ENCODE results near the gene ZNF568. TPM values are rescaled to one million over a fixed set of nuclear protein-coding genes. Genes with fewer than 3 reads are reported as not detected.
A peak's percentile ranks its signal among the peaks of the same experiment; 100 is the strongest.

Gene ZNF568
- total RNA-seq, 3 donors from 2014 or later, result 5.7 to 7.7 (median 6.7) TPM

- Mint-ChIP-seq H3K36me3 (ENCODE audit: insufficient read depth) (peaks cover 18% of the 10 kb centered on the region), H3K4me1 (ENCODE audit: low read depth) (peaks cover 16% of the 10 kb centered on the region), H3K27me3 (ENCODE audit: low read depth) (no peaks in the 10 kb centered on the region), H3K4me3 (peak overlapping the region; percentile 98), H3K9me3 (peaks cover 2% of the 10 kb centered on the region)
- peak; percentile 93 to 95 for ATAC-seq
- peak; percentile 66 for DNase-seq
Measured at GRCh38 chr19:36973021-36973843, 57.1 kb downstream of the ZNF568 start.

DNA sequence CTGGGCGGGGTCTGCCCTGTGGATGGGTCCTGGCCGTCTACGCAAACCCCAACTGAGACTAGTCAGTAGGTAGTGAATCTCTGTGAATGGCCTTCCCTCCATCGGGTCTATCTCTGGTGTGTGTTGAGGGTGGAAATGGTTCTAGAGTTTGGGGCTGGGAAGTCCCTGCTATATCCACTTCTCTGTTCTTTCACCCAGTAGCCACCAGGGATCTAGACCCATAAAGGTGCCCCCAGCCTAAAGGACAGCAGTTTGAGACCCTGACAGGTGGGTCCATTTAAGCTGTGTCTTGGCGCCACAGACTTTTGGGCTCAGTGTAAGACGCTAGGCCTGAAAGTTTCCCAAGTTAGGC, 57.7 kb downstream of the ZNF568 start:
- peaks cover 23% of the 10 kb centered on the region for H3K36me3 Mint-ChIP-seq (ENCODE audit: insufficient read depth)
- peaks cover 16% of the 10 kb centered on the region for H3K4me1 Mint-ChIP-seq (ENCODE audit: low read depth)
- DNase-seq (no peak), ATAC-seq (peak in 1 of 2 donors; percentile 18)
- peaks cover 7% of the 10 kb centered on the region for H3K9me3 Mint-ChIP-seq
- H3K4me3 Mint-ChIP-seq, result peak overlapping the region; percentile 98
- no peaks in the 10 kb centered on the region for H3K27me3 Mint-ChIP-seq (ENCODE audit: low read depth)

DNA sequence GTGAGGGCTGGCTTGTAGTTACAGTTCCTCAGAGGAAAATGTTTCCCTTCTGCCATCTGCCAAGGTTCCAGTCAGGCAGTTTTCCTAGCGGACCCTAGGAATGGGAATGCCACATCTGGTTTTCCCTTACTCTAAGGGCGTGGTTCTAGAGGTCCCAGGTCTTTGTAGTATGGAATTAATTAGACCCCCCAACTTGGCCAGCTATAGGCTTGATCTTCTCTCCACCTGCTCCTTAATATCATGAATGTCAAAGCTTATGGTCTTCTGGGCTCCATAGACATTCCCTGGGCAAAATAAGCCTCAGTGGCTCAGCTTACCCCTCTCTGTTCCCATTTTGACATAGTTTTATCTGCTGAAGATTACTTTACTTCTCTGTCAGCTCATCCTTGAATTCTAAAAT, 70.0 kb downstream of the ZNF568 start:
- ATAC-seq, result no peak
- no peaks in the 10 kb centered on the region for H3K4me1 Mint-ChIP-seq (ENCODE audit: low read depth)
- no peaks in the 10 kb centered on the region for H3K27me3 Mint-ChIP-seq (ENCODE audit: low read depth)
- peaks cover 39% of the 10 kb centered on the region for H3K9me3 Mint-ChIP-seq
- H3K4me3 Mint-ChIP-seq, result no peak overlapping the region
- no peak for DNase-seq
- peaks cover 71% of the 10 kb centered on the region for H3K36me3 Mint-ChIP-seq (ENCODE audit: insufficient read depth)

- no peak for DNase-seq
- ATAC-seq, result no peak
- peaks cover 73% of the 10 kb centered on the region for H3K36me3 Mint-ChIP-seq (ENCODE audit: insufficient read depth)
- H3K4me3 Mint-ChIP-seq, result no peak overlapping the region
- H3K27me3 Mint-ChIP-seq (ENCODE audit: low read depth), result no peaks in the 10 kb centered on the region
- H3K9me3 Mint-ChIP-seq, result peaks cover 44% of the 10 kb centered on the region
- no peaks in the 10 kb centered on the region for H3K4me1 Mint-ChIP-seq (ENCODE audit: low read depth)
Measured at GRCh38 chr19:36986601-36987000, 70.5 kb downstream of the ZNF568 start.

GRCh38 chr19:36987091-36987490, 71.0 kb downstream of the ZNF568 start:
- no peak overlapping the region for H3K4me3 Mint-ChIP-seq
- peaks cover 72% of the 10 kb centered on the region for H3K36me3 Mint-ChIP-seq (ENCODE audit: insufficient read depth)
- H3K27me3 Mint-ChIP-seq (ENCODE audit: low read depth), result no peaks in the 10 kb centered on the region
- no peak for ATAC-seq
- H3K4me1 Mint-ChIP-seq (ENCODE audit: low read depth), result no peaks in the 10 kb centered on the region
- peaks cover 47% of the 10 kb centered on the region for H3K9me3 Mint-ChIP-seq
- no peak for DNase-seq

DNA sequence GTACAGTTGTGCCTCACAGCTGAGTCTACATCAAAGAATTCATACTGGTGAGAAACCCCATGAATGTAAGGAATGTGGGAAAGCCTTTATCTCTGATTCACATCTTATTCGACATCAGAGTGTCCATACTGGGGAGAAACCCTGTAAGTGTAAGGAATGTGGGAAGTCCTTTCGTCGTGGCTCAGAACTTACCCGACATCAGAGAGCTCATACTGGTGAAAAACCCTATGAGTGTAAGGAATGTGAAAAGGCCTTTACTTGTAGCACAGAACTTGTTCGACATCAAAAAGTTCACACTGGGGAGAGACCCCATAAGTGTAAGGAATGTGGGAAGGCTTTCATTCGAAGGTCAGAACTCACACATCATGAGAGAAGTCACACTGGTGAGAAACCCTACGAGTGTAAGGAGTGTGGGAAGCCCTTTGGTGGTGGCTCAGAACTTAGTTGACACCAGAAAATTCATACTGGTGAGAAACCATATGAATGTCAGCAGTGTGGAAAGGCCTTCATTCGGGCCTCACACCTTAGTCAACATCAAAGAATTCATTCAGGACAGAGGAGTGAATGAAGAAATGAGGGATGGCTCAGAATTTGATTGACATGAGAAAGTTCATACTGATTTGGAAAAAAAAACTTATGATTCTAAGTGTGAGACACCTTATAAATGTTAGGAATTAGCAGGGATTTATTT, 81.2 kb downstream of the ZNF568 start:
- no peaks in the 10 kb centered on the region for H3K27me3 Mint-ChIP-seq (ENCODE audit: low read depth)
- H3K9me3 Mint-ChIP-seq, result peaks cover 67% of the 10 kb centered on the region
- no peak overlapping the region for H3K4me3 Mint-ChIP-seq
- peaks cover 54% of the 10 kb centered on the region for H3K36me3 Mint-ChIP-seq (ENCODE audit: insufficient read depth)
- no peaks in the 10 kb centered on the region for H3K4me1 Mint-ChIP-seq (ENCODE audit: low read depth)
- ATAC-seq (no peak), DNase-seq (no peak)

GRCh38 chr19:36997843-36998235, 81.7 kb downstream of the ZNF568 start:
- H3K36me3 Mint-ChIP-seq (ENCODE audit: insufficient read depth), result peaks cover 49% of the 10 kb centered on the region
- H3K27me3 Mint-ChIP-seq (ENCODE audit: low read depth), result no peaks in the 10 kb centered on the region
- ATAC-seq (no peak), DNase-seq (no peak)
- H3K4me3 Mint-ChIP-seq, result no peak overlapping the region
- peaks cover 62% of the 10 kb centered on the region for H3K9me3 Mint-ChIP-seq
- H3K4me1 Mint-ChIP-seq (ENCODE audit: low read depth), result no peaks in the 10 kb centered on the region

DNA sequence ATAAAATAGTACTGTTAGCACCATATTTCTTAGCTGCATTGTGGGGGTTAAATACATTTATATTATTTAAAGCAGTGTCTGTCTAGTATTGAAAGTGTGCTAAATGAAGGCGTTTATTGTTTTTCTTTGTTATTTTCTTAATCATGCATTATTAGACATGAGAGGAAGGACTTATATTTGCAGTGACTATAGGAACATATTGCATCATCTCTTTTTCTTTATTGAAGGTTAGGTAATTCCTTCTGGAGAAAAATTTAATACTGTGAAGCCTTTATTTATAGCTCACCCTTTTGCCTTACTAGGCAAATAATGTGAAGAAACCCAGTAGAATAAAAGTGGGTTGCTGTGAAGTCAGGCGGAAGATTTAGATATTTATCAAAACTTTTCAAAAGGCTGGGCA, 83.2 kb downstream of the ZNF568 start:
- ATAC-seq (no peak), DNase-seq (no peak)
- H3K4me1 Mint-ChIP-seq (ENCODE audit: low read depth), result no peaks in the 10 kb centered on the region
- peaks cover 47% of the 10 kb centered on the region for H3K9me3 Mint-ChIP-seq
- H3K27me3 Mint-ChIP-seq (ENCODE audit: low read depth), result no peaks in the 10 kb centered on the region
- H3K36me3 Mint-ChIP-seq (ENCODE audit: insufficient read depth), result peaks cover 35% of the 10 kb centered on the region
- H3K4me3 Mint-ChIP-seq, result no peak overlapping the region

GRCh38 chr19:37007587-37008220, 91.6 kb downstream of the ZNF568 start:
- no peaks in the 10 kb centered on the region for H3K27me3 Mint-ChIP-seq (ENCODE audit: low read depth)
- H3K4me3 Mint-ChIP-seq, result peak overlapping the region; percentile 65
- peaks cover 2% of the 10 kb centered on the region for H3K4me1 Mint-ChIP-seq (ENCODE audit: low read depth)
- H3K36me3 Mint-ChIP-seq (ENCODE audit: insufficient read depth), result peaks cover 4% of the 10 kb centered on the region
- peaks cover 24% of the 10 kb centered on the region for H3K9me3 Mint-ChIP-seq
- DNase-seq, result no peak
- no peak for ATAC-seq

DNA sequence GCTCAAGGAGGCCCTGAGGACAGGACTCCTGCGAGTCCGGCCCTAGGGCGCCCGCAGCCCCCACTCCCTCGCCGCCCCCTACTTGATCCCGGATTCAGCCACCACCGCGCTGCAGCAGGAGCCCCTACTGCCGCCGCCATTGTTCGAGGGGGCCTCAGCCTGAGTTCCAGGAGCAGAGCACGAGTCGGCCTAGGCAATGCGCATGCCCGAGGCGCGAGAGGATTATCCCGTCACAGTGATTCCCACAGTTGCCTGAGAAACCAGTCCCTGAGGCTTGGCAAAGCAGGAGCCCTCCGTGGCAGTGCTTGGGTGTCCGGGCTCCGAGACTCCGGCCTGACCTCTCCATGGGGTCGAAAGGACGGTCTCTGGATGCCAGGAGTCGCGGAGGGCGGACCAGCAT, 93.7 kb downstream of the ZNF568 start:
- peaks cover 27% of the 10 kb centered on the region for H3K9me3 Mint-ChIP-seq
- H3K27me3 Mint-ChIP-seq (ENCODE audit: low read depth), result no peaks in the 10 kb centered on the region
- peaks cover 4% of the 10 kb centered on the region for H3K36me3 Mint-ChIP-seq (ENCODE audit: insufficient read depth)
- ATAC-seq, result no peak
- H3K4me3 Mint-ChIP-seq, result no peak overlapping the region
- peaks cover 2% of the 10 kb centered on the region for H3K4me1 Mint-ChIP-seq (ENCODE audit: low read depth)
- DNase-seq, result no peak

- DNase-seq (no peak), ATAC-seq (no peak)
- Mint-ChIP-seq H3K36me3 (ENCODE audit: insufficient read depth) (peaks cover 6% of the 10 kb centered on the region), H3K27me3 (ENCODE audit: low read depth) (no peaks in the 10 kb centered on the region), H3K9me3 (peaks cover 33% of the 10 kb centered on the region), H3K4me1 (ENCODE audit: low read depth) (peaks cover 2% of the 10 kb centered on the region), H3K4me3 (no peak overlapping the region)
Measured at GRCh38 chr19:37012093-37012745, 96.1 kb downstream of the ZNF568 start.

DNA sequence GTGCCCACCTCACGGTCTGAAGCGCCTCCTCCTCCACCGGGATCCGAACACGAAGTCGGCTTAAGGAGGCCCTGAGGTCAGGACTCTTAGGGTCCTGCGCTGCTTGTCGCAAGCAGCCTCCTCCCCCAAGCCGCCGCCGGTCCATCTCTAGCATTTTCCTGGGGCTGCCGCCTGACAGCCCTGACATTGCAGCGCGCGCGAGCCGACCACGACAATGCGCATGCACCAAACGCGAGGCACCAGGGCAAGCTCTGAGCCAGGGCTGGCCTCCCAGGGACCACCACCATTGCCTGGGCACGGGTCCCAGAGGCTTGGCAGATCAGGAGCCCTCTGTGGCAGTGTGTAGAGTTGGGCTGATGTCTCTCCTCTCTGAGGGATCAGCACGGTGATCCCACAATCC, 98.3 kb downstream of the ZNF568 start:
- no peak for ATAC-seq

GRCh38 chr19:37045140-37045539, 129.0 kb downstream of the ZNF568 start:
- ATAC-seq (no peak), DNase-seq (no peak)
- Mint-ChIP-seq H3K36me3 (ENCODE audit: insufficient read depth) (no peaks in the 10 kb centered on the region), H3K4me3 (no peak overlapping the region), H3K4me1 (ENCODE audit: low read depth) (no peaks in the 10 kb centered on the region), H3K9me3 (peaks cover 32% of the 10 kb centered on the region), H3K27me3 (ENCODE audit: low read depth) (no peaks in the 10 kb centered on the region)

More for the DNA sequence above, 98.3 kb downstream of the ZNF568 start:
- Mint-ChIP-seq H3K9me3 (peaks cover 44% of the 10 kb centered on the region), H3K4me3 (no peak overlapping the region), H3K27me3 (ENCODE audit: low read depth) (no peaks in the 10 kb centered on the region), H3K4me1 (ENCODE audit: low read depth) (no peaks in the 10 kb centered on the region), H3K36me3 (ENCODE audit: insufficient read depth) (peaks cover 4% of the 10 kb centered on the region)
- DNase-seq, result no peak
